ENCODE data around the gene B3GNT3.

The B3GNT3 gene

DNA sequence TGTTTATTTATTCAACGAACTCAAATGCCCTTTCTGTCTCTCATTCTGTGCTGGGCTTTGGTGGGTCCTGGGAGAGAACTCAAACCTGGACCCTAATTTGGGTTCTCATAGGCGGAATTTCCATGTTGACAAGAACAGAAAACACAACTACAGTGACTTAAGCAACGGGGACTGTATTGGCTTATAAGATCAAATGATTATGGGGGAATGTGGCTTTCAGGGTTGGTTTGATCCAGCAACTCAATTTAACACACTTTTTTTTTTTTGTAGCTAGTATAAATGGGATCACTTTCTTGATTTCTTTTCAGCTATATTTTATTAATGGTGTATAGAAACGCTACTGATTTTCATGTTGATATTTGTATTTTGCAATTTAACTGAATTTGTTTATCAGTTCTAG is 33.8 kb upstream of the B3GNT3 start:
- no peak overlapping the region for H3K27ac ChIP-seq
- TF ChIP-seq CTCF (conservative IDR thresholded peaks at IDR 0.05): no peak

DNA sequence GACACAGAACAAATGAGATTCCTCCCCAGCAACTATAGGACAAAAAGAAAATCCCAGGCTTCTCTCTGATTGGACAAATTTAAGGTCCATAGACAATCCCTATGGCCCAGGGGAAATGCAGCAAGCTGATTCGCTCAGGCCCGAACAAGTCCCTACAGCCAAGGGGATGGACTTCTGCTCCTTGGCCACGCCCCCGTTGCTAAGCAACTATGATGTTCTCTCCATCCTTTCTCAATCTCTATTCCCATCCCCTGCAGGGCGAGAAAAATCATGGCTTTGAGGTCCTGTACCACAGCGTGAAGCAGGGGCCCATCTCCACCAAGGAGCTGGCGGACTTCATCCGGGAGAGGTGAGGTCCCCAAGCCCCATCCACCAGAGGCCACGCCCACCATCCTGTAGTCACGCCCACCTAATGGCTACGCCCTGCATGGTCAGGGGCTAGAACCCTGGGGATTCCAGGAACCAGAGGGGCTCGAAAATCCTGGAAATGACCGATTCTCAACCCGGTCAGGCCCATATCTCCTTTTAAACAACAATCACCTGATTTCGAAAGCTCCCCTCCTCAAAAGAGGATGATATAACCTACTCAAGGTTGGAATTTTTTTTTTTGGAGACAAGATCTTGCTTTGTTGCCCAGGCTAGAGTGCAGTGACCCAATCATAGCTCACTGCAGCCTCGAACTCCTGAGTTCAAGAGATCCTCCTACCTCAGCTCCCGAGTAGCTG is 32.3 kb upstream of the B3GNT3 start:
- no peak overlapping the region for H3K27ac ChIP-seq
- TF ChIP-seq CTCF (conservative IDR thresholded peaks at IDR 0.05): no peak

DNA sequence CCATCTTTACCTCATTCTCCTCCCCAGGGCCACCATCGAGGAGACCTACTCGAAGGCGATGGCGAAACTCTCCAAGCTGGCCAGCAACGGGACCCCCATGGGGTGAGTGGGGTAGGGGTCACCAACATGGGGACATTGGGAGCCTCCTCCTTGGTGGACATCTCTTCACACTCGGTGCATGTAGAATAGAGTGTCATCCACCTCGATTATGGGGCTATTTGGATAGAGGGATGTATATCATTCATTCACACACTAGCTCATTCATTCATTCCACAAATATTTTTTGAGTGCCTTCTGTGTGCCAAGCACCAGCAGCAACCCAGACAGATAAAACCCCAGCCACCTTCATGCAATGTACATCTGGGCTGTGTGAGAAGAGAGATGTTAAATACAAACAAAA is 30.6 kb upstream of the B3GNT3 start:
- no peak overlapping the region for H3K27ac ChIP-seq
- TF ChIP-seq CTCF (conservative IDR thresholded peaks at IDR 0.05): no peak

DNA sequence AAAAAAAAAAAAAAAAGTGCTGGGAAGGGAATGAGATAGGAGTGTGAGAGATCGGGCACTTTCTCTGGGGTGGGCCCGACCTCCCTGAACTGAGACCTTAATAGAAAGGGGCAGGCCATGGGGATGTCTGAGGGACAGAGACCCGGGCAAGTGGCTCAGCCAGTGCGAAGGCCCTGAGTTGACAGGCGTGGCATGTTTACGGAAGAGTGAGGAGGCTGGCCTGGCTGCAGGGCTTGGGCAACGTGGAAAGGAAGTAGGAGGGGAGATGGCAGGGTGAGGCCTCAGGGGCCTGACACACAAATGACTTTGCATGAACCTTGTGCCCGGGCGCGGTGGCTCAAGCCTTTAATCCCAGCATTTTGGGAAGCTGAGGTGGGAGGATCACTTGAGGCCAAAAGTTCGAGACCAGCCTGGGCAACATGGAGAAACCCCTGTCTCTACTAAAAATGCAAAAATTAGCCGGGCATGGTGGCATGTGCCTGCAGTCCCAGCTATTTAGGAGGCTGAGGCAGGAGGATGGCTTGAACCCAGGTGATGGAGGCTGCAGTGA is 29.8 kb upstream of the B3GNT3 start:
- no peak for TF ChIP-seq CTCF (conservative IDR thresholded peaks at IDR 0.05)
- H3K27ac ChIP-seq: no peak overlapping the region

GRCh38 chr19:17766543-17767131 is 28.3 kb upstream of the B3GNT3 start:
- TF ChIP-seq CTCF (conservative IDR thresholded peaks at IDR 0.05): peak; percentile 98
- no peak overlapping the region for H3K27ac ChIP-seq

- TF ChIP-seq CTCF (conservative IDR thresholded peaks at IDR 0.05): no peak
- H3K27ac ChIP-seq: no peak overlapping the region
These were observed 27.4 kb upstream of the B3GNT3 start for GRCh38 chr19:17767559-17767958.

- no peak for TF ChIP-seq CTCF (conservative IDR thresholded peaks at IDR 0.05)
- no peak overlapping the region for H3K27ac ChIP-seq
These were observed 24.3 kb upstream of the B3GNT3 start for GRCh38 chr19:17770613-17771012.
